Memory B cell (primary cell): ENCODE data around the gene TIGD4.

Experiments
- ATAC-seq: fragments of 150-1000 bp; cut with Tn5 transposase; 2 replicates; pipeline ENCODE4 v1.10.0; 2021; ENCODE audit warnings: low read depth, mild to moderate bottlenecking, moderate library complexity
- DNase-seq, 2 donors: peaks; one replicate each; pipeline ENCODE4 v3.0.0; 2022; ENCODE audit warnings: low spot score in 2 of 2
- H3K27ac Mint-ChIP-seq: one replicate; pipeline ENCODE4 v1.8.0; 2022; ENCODE audit warnings: mild to moderate bottlenecking, moderate library complexity, mixed read lengths
- H3K27me3 Mint-ChIP-seq: one replicate; pipeline ENCODE4 v1.8.0; 2022; ENCODE audit warnings: mixed read lengths
- H3K36me3 Mint-ChIP-seq: one replicate; pipeline ENCODE4 v1.8.0; 2022; ENCODE audit warnings: mild to moderate bottlenecking, mixed read lengths
- H3K4me1 Mint-ChIP-seq: one replicate; pipeline ENCODE4 v1.8.0; 2022; ENCODE audit warnings: mixed read lengths
- H3K4me3 Mint-ChIP-seq: one replicate; pipeline ENCODE4 v1.8.0; 2022; ENCODE audit warnings: mild to moderate bottlenecking, moderate library complexity, mixed read lengths
- H3K9me3 Mint-ChIP-seq: one replicate; pipeline ENCODE4 v1.8.0; 2022; ENCODE audit warnings: mixed read lengths

Gene TIGD4

DNA sequence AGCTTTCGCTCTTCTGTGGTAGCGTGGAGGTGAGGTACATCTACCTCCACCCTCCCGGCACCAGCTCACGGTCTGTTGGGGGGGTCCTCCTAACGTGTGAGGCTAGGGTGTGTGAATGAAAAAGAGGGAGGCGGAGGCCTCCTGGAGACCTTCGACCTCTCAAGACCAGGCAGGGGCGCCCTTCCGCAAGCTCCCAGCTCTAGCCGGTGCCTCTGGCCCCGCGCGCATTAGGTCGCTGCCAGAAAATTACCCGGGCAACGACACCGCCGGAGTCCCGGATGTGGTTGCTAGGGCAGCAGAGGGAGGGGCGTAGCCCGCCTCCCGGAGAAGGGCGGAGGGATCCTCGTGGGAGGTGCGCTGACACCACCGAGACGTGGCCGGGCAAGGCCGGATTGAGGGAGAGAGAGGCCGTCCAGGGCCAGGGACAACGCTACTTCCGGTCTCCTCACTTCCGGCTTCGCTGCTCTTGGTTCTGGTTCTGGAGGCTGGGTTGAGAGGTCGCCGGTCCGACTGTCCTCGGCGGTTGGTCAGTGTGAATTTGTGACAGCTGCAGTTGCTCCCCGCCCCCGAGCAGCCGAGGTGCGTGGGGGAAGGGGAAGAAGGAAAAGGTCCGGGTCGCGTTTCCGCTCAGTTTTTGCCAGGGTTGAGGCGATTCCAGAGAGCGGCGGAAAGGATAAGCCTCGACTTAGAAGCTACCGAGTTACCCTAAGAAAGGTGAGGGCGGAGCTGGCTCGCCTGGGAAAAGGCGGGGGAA lies at the start of gene TIGD4, which contains the start of gene ARFIP1:
Gene TIGD4, minus strand, starts transcription at position 218 of the 754 bp plus-strand sequence. CDS start 8,726 bp downstream, outside the sequence.
Gene ARFIP1, plus strand, starts transcription at position 442 of the 754 bp plus-strand sequence. CDS start 49,680 bp downstream, outside the sequence.
- H3K9me3 Mint-ChIP-seq = no peaks in the 10 kb centered on the region
- peak; percentile 88 to 90 for DNase-seq
- H3K4me3 Mint-ChIP-seq = peak within 1 kb of the TSS; percentile 98
- H3K36me3 Mint-ChIP-seq = no peaks in the 10 kb centered on the region
- peak within 1 kb of the TSS; percentile 98 for H3K27ac Mint-ChIP-seq
- ATAC-seq = peak; percentile 90
- no peaks in the 10 kb centered on the region for H3K27me3 Mint-ChIP-seq
- H3K4me1 Mint-ChIP-seq = peaks cover 37% of the 10 kb centered on the region

DNA sequence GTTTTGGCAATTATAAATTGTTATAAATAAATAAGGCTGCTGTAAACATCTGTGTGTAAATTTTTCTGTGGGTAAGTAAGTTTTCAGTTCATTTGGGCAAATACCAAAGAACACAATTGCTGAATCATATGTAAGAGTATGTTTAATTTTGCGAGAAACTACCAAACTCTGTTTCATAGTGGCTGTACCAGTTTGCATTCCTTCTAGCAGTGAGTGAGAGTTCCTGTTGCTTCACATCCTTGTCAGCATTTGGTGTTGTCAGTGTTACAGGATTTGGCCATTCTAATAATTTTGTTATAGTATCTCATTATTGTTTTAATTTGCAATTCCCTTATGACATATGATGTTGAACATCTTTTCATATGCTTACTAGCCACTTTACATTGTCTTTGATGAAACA lies 48.6 kb upstream of the TIGD4 start:
- H3K4me3 Mint-ChIP-seq = no peak overlapping the region
- ATAC-seq = no peak
- DNase-seq = no peak
- H3K9me3 Mint-ChIP-seq = peaks cover 9% of the 10 kb centered on the region
- H3K36me3 Mint-ChIP-seq = peaks cover 35% of the 10 kb centered on the region
- H3K27me3 Mint-ChIP-seq = no peaks in the 10 kb centered on the region
- H3K27ac Mint-ChIP-seq = no peak overlapping the region
- H3K4me1 Mint-ChIP-seq = no peaks in the 10 kb centered on the region

DNA sequence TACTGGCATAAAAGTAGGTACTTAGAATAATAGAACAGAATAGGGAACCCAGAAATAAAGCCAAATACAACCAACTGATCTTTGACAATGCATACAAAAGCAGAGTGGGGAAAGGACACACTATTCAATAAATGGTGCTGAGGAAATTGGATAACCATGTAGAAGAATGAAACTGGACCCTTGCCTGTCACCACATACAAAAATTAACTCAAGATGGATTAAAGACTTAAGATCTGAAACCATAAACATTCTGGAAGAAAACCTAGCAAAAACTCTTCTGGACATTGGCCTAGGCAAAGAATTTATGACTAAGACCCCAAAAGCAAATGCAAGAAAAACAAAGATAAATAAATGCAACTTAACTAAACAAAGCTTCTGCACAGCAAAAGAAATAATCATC lies 45.8 kb upstream of the TIGD4 start:
- no peaks in the 10 kb centered on the region for H3K27me3 Mint-ChIP-seq
- DNase-seq = no peak
- no peak for ATAC-seq
- H3K4me3 Mint-ChIP-seq = no peak overlapping the region
- peaks cover 20% of the 10 kb centered on the region for H3K36me3 Mint-ChIP-seq
- H3K4me1 Mint-ChIP-seq = no peaks in the 10 kb centered on the region
- no peak overlapping the region for H3K27ac Mint-ChIP-seq
- H3K9me3 Mint-ChIP-seq = peaks cover 9% of the 10 kb centered on the region

DNA sequence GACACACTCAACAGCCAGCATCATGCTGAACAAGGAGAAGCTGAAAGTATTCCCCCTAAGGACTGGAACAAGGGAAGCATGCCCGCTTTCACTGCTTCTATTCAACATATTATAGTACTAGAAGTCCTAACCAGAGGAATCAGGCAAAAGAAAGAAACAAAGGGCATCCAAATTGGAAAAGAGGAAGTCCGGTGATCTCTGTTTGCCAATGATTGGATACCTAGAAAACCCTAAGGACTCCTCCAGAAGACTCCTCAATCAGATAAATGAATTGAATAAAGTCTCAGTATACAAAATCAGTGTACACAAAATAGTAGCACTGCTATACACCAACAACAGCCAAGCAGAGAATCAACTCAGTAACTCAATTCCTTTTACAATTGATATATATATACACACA lies 45.0 kb upstream of the TIGD4 start:
- DNase-seq (no peak), ATAC-seq (no peak)
- Mint-ChIP-seq H3K4me1 (no peaks in the 10 kb centered on the region), H3K27ac (no peak overlapping the region), H3K36me3 (peaks cover 20% of the 10 kb centered on the region), H3K27me3 (no peaks in the 10 kb centered on the region), H3K9me3 (peaks cover 9% of the 10 kb centered on the region), H3K4me3 (no peak overlapping the region)

DNA sequence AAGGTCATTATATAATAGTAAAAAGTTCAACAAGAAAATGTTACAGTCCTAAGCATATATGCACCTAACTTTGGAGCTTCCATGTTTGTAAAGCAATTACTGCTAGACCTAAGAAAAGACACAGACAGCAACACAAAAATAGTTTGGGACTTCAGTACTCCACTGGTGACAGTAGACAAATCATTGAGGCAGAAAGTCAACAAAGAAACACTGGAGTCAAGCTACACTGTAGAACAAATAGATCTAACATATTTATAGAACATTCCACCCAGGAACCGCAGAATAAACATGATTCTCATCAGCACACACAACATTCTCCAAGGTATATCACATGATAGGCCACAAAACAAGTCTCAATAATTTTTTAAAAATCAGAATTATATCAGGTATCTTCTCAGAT lies 42.8 kb upstream of the TIGD4 start:
- ATAC-seq = no peak
- Mint-ChIP-seq H3K4me1 (peaks cover 5% of the 10 kb centered on the region), H3K27ac (no peak overlapping the region), H3K36me3 (peaks cover 15% of the 10 kb centered on the region), H3K4me3 (no peak overlapping the region), H3K9me3 (peaks cover 7% of the 10 kb centered on the region), H3K27me3 (no peaks in the 10 kb centered on the region)
- DNase-seq = no peak

DNA sequence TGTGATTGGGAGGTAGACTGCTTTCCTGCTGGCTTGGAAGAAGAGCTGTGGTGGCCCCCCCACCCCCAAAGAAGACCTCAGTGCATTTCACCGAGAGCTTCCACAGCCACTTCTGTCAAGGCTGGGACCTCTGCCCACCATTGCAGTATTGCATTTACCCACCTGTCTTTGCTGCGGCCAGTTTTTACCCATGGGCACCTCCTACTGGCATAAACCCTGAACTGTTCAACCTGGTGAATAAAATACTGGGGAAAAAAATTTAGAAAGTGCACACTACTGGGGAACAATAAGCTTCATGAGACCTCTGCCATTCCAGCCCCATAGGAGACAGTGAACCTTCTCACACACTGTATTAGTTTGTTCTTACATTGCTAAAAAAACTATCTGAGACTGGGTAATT lies 40.5 kb upstream of the TIGD4 start:
- Mint-ChIP-seq H3K4me1 (peaks cover 16% of the 10 kb centered on the region), H3K27ac (no peak overlapping the region), H3K9me3 (peaks cover 7% of the 10 kb centered on the region), H3K36me3 (peaks cover 27% of the 10 kb centered on the region), H3K4me3 (no peak overlapping the region), H3K27me3 (no peaks in the 10 kb centered on the region)
- ATAC-seq (no peak), DNase-seq (no peak)

DNA sequence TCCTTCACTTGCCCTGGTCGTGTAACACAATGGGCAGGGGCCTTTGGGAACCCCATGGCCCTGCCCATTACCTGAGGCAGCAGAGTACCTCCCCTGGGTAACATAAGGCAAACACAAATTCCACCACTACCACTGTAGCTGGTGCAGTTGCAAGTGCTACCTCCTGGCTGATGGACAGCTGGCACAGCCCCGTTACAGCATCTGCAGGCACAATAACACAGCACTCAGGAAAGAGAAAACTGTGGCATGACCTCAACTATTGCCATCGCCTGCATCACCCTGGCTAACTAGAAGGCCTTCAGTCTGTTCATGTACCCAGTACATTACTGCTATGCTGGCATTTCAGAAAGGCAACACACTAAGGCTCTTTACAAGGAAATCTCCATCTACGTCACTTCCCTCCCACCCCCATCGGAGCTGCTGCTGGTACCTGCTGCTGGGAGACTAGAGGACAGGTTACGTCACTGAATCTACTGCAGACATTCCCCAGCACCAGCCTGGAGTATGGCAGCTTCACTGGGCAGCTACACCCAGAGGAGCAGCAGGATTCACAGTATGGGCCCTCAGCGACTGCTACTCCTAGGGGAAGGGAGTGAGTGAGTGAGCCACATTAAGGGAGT lies 39.6 kb upstream of the TIGD4 start:
- ATAC-seq = no peak
- Mint-ChIP-seq H3K4me3 (no peak overlapping the region), H3K27ac (no peak overlapping the region), H3K36me3 (peaks cover 34% of the 10 kb centered on the region), H3K27me3 (no peaks in the 10 kb centered on the region), H3K4me1 (peaks cover 16% of the 10 kb centered on the region), H3K9me3 (peaks cover 6% of the 10 kb centered on the region)
- no peak for DNase-seq

DNA sequence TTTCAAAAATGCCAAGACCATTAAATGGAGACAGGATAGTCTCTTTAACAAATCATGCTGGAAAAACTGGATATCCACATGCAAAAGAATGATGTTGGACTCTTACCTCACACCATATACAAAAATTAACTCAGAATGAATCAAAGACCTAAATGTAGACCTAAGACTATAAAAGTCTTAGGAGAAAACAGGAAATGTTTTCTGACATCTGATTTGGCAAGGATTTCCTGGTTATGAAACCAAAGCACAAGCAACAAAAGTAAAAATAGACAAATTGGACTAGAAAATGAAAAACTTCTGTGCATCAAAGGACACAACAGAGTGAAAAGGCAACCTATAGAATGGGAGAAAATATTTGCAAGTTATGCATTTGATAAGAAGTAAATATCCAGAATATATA lies 37.8 kb upstream of the TIGD4 start:
- Mint-ChIP-seq H3K27ac (no peak overlapping the region), H3K27me3 (no peaks in the 10 kb centered on the region), H3K9me3 (peaks cover 14% of the 10 kb centered on the region), H3K4me1 (peaks cover 22% of the 10 kb centered on the region), H3K36me3 (peaks cover 48% of the 10 kb centered on the region), H3K4me3 (no peak overlapping the region)
- ATAC-seq (no peak), DNase-seq (no peak)

DNA sequence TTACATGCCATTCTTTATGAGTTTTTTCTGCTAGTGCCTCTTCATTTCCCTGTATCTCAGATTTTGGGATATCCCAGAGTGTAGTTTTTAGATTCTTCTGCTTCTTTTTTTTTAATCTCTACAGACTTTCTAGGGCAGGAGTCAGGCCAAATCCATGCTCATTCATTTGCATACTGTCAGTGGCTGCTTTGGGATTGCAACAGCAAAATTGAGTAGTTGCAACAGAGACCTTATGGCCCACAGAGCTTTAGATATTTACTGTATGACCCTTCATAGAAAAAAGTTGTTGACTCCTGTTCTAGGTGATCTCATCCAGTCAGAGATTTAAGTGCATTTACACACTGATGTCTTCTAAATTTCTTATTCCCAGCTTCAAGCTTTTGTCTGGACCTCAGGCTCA lies 35.5 kb upstream of the TIGD4 start:
- Mint-ChIP-seq H3K9me3 (peaks cover 17% of the 10 kb centered on the region), H3K27me3 (no peaks in the 10 kb centered on the region), H3K4me3 (no peak overlapping the region), H3K4me1 (peaks cover 25% of the 10 kb centered on the region), H3K36me3 (peaks cover 59% of the 10 kb centered on the region), H3K27ac (peak overlapping the region; percentile 47)
- DNase-seq (no peak), ATAC-seq (no peak)

DNA sequence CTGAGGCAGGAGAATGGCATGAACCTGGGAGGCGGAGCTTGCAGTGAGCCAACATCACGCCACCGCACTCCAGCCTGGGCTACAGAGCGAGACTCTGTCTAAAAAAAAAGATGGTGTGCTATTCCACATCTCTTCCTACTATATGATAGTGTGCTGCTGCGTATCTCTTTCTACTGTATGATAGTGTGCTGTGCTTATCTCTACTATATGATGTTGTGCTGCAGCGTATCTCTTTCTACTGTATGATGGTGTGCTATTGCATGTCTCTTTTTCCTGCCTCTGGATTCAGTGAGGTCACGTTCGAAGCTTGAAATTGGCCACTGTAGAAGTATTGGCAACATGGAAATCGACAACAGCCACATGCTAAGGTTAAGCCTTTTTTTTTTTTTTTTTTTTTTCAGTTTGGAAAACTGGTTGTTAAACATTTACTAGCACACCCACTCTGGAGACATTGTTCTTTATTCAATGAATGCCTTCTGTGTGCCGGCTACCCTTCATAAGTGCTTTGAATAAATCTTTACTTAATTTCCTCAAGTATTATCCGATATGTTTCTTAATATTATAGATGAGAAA lies 31.3 kb upstream of the TIGD4 start:
- no peak overlapping the region for H3K27ac Mint-ChIP-seq
- H3K36me3 Mint-ChIP-seq = peaks cover 50% of the 10 kb centered on the region
- H3K27me3 Mint-ChIP-seq = no peaks in the 10 kb centered on the region
- no peak for ATAC-seq
- H3K4me3 Mint-ChIP-seq = no peak overlapping the region
- no peak for DNase-seq
- peaks cover 17% of the 10 kb centered on the region for H3K9me3 Mint-ChIP-seq
- peaks cover 24% of the 10 kb centered on the region for H3K4me1 Mint-ChIP-seq

DNA sequence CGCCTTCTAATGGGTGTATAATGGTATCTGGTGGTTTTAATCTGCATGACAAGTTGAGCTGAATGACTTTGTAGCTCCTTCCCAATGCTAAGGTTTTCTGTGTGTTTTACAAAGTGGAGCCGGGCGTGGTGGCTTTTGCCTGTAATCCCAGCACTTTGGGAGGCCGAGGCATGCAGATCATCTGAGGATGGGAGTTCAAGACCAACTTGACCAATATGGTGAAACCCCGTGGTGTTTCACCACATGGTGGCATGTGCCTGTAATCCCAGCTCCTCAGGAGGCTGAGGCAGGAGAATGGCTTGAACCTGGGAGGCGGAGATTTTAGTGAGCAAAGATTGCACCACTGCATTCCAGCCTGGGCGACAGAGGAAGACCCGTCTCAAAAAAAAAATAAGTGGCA lies 29.1 kb upstream of the TIGD4 start:
- no peak for ATAC-seq
- H3K36me3 Mint-ChIP-seq = peaks cover 32% of the 10 kb centered on the region
- H3K9me3 Mint-ChIP-seq = peaks cover 10% of the 10 kb centered on the region
- H3K4me1 Mint-ChIP-seq = peaks cover 25% of the 10 kb centered on the region
- no peak overlapping the region for H3K4me3 Mint-ChIP-seq
- H3K27me3 Mint-ChIP-seq = no peaks in the 10 kb centered on the region
- no peak overlapping the region for H3K27ac Mint-ChIP-seq
- DNase-seq = no peak

DNA sequence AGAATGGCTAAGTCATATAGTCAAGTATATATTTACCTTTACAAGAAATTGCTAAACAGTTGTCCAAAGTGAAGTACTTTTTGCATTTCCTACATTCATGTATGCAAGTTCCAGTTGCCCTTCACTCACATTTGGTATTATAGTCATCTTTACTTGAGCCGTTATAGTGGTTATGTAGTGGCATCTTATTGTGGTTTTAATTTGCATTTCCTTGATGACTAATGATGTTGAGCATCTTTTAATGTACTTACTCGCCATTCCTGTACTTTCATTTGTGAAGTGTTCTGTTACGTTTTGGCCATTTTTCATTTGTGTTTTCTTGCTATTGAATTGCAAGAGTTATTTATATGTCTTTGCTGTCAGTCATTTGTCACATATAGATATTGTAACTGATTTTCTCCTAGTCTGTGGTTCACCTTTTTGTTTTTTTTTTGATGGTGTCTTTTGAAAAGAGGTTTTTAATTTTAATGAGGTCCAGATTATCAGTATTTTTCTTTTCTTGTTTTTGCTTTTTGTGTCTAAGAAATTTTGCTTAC lies 27.8 kb upstream of the TIGD4 start:
- ATAC-seq = peak; percentile 48
- DNase-seq = no peak
- H3K4me1 Mint-ChIP-seq = peaks cover 22% of the 10 kb centered on the region
- peaks cover 22% of the 10 kb centered on the region for H3K36me3 Mint-ChIP-seq
- no peaks in the 10 kb centered on the region for H3K27me3 Mint-ChIP-seq
- H3K9me3 Mint-ChIP-seq = peaks cover 6% of the 10 kb centered on the region
- H3K27ac Mint-ChIP-seq = no peak overlapping the region
- peak overlapping the region; percentile 9 for H3K4me3 Mint-ChIP-seq

DNA sequence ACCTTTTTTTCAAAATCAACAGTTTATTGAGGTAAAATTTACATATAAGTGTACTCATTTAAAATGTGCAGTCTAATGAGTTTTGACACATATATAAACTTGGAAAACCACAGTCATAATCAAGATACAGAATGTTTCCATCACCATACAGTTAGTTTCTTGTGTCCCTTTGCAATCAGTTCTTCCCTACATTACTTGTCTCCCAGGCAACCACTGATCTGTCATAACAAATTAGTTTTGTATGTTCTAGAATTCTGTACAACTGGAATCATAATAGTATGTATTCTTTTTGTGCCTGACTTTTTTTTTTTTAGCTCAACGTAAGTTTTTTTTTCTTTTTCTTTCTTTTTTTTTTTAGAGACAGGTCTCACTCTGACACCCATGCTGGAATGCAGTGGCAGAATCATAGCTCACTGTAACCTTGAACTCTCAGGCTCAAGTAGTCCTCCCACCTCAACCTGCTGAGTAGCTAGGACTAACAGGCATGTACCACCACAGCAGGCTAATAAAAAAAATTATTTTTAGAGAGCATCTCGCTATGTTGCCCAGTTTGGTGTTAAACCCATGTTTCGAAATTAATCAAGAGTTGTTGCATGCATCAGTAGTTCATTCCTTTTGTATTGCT lies 27.1 kb upstream of the TIGD4 start:
- peaks cover 3% of the 10 kb centered on the region for H3K9me3 Mint-ChIP-seq
- peak overlapping the region; percentile 19 for H3K27ac Mint-ChIP-seq
- no peak overlapping the region for H3K4me3 Mint-ChIP-seq
- DNase-seq = no peak
- H3K27me3 Mint-ChIP-seq = no peaks in the 10 kb centered on the region
- peaks cover 21% of the 10 kb centered on the region for H3K4me1 Mint-ChIP-seq
- no peak for ATAC-seq
- H3K36me3 Mint-ChIP-seq = peaks cover 16% of the 10 kb centered on the region

DNA sequence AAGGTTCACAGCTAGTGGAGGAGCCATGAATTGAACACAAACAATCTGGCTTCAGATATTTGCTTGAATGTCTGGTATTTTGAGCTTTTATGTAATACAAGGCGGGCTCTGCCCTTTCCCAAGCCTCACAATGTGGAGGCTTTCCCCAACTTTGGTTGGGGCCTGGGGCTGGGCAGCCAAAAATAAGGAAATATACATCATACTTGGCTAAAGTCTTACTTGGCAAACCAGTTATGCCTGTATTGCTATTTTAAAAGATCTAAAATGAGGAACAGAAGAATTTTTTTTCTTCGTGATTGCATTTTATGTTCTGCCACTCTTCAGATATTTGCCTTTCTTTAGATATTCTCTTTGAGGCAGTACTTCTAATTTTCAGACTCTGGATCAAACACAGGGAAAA lies 26.3 kb upstream of the TIGD4 start:
- Mint-ChIP-seq H3K9me3 (peaks cover 3% of the 10 kb centered on the region), H3K27ac (peak overlapping the region; percentile 65), H3K36me3 (peaks cover 12% of the 10 kb centered on the region), H3K4me1 (peaks cover 23% of the 10 kb centered on the region), H3K27me3 (no peaks in the 10 kb centered on the region), H3K4me3 (no peak overlapping the region)
- DNase-seq (no peak), ATAC-seq (no peak)
